ENCODE results near the gene CDK6. TPM values are rescaled to one million over a fixed set of nuclear protein-coding genes. Genes with fewer than 3 reads are reported as not detected.

CDK6 gene
- total RNA-seq, 1 experiment from 2014 or later: 10.5 TPM

GRCh38 chr7:92827464-92828120, 8.8 kb downstream of the CDK6 start:
- Histone ChIP-seq H3K27me3 (replicated peaks; ENCODE audit: insufficient read depth, low read depth, low read length, poor library complexity) (no peaks in the 10 kb centered on the region), H3K4me3 (ENCODE audit: low read depth, low read length, poor library complexity, severe bottlenecking) (no peak overlapping the region), H3K36me3 (ENCODE audit: insufficient read depth, low read length, poor library complexity, severe bottlenecking) (no peaks in the 10 kb centered on the region), H3K27ac (ENCODE audit: low read depth, low read length, poor library complexity, severe bottlenecking) (no peak overlapping the region), H3K4me1 (ENCODE audit: insufficient read depth, low read length, poor library complexity, severe bottlenecking) (no peaks in the 10 kb centered on the region), H3K9me3 (ENCODE audit: low read depth, low read length, poor library complexity, severe bottlenecking) (no peaks in the 10 kb centered on the region)
- ChIA-PET CTCF (no interaction called here), POLR2A (ENCODE audit: low non-redundant PET) (no interaction called here)
- no peak for TF ChIP-seq CTCF (conservative IDR thresholded peaks at IDR 0.05; ENCODE audit: low read depth, low read length)
- no peak for TF ChIP-seq EZH2 (IDR thresholded peaks at IDR 0.05; ENCODE audit: borderline replicate concordance, low read depth, low read length, poor library complexity, severe bottlenecking)
- intact Hi-C loops (cut with micrococcal nuclease; ENCODE audit: unreplicated experiment): no loop called here
- no TSS peak for BruUV-seq (replicated peaks)
- DNase-seq (ENCODE audit: low spot score): no peak

GRCh38 chr7:92826258-92826938, 10.0 kb downstream of the CDK6 start:
- no peaks in the 10 kb centered on the region for H3K9me3 ChIP-seq (ENCODE audit: low read depth, low read length, poor library complexity, severe bottlenecking)
- POLR2A ChIA-PET (ENCODE audit: low non-redundant PET): no interaction called here
- TF ChIP-seq CTCF (conservative IDR thresholded peaks at IDR 0.05; ENCODE audit: low read depth, low read length) (no peak), EZH2 (IDR thresholded peaks at IDR 0.05; ENCODE audit: borderline replicate concordance, low read depth, low read length, poor library complexity, severe bottlenecking) (no peak)
- no peak overlapping the region for H3K4me3 ChIP-seq (ENCODE audit: low read depth, low read length, poor library complexity, severe bottlenecking)
- no peaks in the 10 kb centered on the region for H3K4me1 ChIP-seq (ENCODE audit: insufficient read depth, low read length, poor library complexity, severe bottlenecking)
- intact Hi-C loops (cut with micrococcal nuclease; ENCODE audit: unreplicated experiment): no loop called here
- CTCF ChIA-PET: no interaction called here
- no TSS peak for BruUV-seq (replicated peaks)
- H3K27ac ChIP-seq (ENCODE audit: low read depth, low read length, poor library complexity, severe bottlenecking): no peak overlapping the region
- H3K36me3 ChIP-seq (ENCODE audit: insufficient read depth, low read length, poor library complexity, severe bottlenecking): no peaks in the 10 kb centered on the region
- DNase-seq (ENCODE audit: low spot score): no peak
- no peaks in the 10 kb centered on the region for H3K27me3 ChIP-seq (replicated peaks; ENCODE audit: insufficient read depth, low read depth, low read length, poor library complexity)

GRCh38 chr7:92824901-92825480, 11.4 kb downstream of the CDK6 start:
- H3K4me1 ChIP-seq (ENCODE audit: insufficient read depth, low read length, poor library complexity, severe bottlenecking): no peaks in the 10 kb centered on the region
- intact Hi-C loops (cut with micrococcal nuclease; ENCODE audit: unreplicated experiment): no loop called here
- CTCF ChIA-PET: no interaction called here

More at GRCh38 chr7:92824901-92825480, 11.4 kb downstream of the CDK6 start:
- DNase-seq (ENCODE audit: low spot score): no peak
- no peaks in the 10 kb centered on the region for H3K27me3 ChIP-seq (replicated peaks; ENCODE audit: insufficient read depth, low read depth, low read length, poor library complexity)
- H3K9me3 ChIP-seq (ENCODE audit: low read depth, low read length, poor library complexity, severe bottlenecking): no peaks in the 10 kb centered on the region
- no TSS peak for BruUV-seq (replicated peaks)
- no peak for TF ChIP-seq EZH2 (IDR thresholded peaks at IDR 0.05; ENCODE audit: borderline replicate concordance, low read depth, low read length, poor library complexity, severe bottlenecking)
- no peak for TF ChIP-seq CTCF (conservative IDR thresholded peaks at IDR 0.05; ENCODE audit: low read depth, low read length)
- no peak overlapping the region for H3K4me3 ChIP-seq (ENCODE audit: low read depth, low read length, poor library complexity, severe bottlenecking)
- H3K27ac ChIP-seq (ENCODE audit: low read depth, low read length, poor library complexity, severe bottlenecking): no peak overlapping the region
- no peaks in the 10 kb centered on the region for H3K36me3 ChIP-seq (ENCODE audit: insufficient read depth, low read length, poor library complexity, severe bottlenecking)
- POLR2A ChIA-PET (ENCODE audit: low non-redundant PET): no interaction called here

Measured in A673 (cell line).